GM18868 (cell line): ENCODE data around the gene IL23R.
A peak's percentile ranks its signal among the peaks of the same experiment; 100 is the strongest.
"Not testable (repeated sequence)": the region's sequence is repeated elsewhere in the genome, so short reads cannot be mapped to it uniquely, and the experiment has no call there.

Experiments
- ATAC-seq: cut with Tn5 transposase; IDR thresholded peaks from one replicate; pipeline ENCODE4 v1.9.1; 2021; ENCODE audit warnings: mild to moderate bottlenecking, moderate library complexity; ENCODE audit not compliant: unreplicated experiment

The IL23R gene, protein sequence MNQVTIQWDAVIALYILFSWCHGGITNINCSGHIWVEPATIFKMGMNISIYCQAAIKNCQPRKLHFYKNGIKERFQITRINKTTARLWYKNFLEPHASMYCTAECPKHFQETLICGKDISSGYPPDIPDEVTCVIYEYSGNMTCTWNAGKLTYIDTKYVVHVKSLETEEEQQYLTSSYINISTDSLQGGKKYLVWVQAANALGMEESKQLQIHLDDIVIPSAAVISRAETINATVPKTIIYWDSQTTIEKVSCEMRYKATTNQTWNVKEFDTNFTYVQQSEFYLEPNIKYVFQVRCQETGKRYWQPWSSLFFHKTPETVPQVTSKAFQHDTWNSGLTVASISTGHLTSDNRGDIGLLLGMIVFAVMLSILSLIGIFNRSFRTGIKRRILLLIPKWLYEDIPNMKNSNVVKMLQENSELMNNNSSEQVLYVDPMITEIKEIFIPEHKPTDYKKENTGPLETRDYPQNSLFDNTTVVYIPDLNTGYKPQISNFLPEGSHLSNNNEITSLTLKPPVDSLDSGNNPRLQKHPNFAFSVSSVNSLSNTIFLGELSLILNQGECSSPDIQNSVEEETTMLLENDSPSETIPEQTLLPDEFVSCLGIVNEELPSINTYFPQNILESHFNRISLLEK

DNA sequence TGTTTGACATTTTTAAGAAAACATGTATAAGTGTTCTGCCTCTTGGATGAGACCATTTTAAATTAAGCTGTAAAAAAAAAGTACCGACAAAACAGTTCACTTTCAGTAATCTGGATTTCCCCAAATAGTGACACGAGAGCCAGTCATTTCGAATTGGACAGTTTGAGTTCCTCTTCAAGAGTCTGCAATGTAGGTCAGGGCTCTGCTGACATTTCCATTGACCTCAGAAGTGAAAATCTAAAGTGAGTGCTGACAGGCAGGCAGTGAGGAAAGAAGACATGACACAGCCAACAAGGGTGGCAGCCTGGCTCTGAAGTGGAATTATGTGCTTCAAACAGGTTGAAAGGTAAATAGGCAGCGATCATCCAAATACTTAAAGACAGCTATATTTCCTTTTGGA, at the start of gene IL23R:
IL23R (plus strand) TSS at position 259 of the 400 bp plus-strand sequence. CDS start 1,667 bp downstream, outside the sequence.
- ATAC-seq: peak; percentile 89

DNA sequence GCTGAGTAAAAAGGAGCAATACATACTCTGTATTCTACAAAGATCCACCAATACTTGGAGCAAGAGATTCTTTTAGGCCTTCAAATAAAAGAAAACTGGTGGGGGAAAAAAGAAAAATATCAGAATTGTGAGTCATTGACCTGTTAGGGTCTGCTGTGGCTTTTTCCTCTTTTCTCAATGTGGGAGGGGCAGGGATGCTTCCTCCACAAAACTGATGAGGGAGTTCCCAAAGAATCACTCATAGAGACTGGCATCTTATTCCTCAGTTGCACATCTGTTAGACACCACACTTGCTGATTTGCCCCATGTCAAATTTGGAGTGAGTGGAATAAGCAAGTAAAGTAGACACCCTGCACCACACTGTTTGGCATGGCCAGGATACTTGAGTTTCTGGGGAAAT, 48.1 kb upstream of the IL23R start:
- no peak for ATAC-seq

DNA sequence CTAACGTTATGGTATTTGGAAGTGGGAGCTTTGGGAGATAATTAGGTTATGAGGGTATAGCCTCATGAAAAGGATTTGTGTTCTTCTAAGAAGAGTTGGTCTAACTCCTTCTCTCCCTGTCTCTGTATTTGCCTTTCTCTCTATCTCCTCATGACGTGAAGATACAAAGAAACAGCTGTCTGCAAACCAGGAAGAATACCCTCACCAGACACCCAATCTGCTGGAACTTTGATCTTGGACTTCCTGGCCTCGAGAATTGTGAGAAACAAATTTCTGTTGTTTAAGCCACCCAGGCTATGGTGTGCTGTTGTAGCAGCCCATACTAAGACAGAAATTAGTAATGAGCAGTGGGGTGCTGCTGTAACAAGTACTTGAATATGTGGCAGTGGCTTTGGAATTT, 47.6 kb upstream of the IL23R start:
- no peak for ATAC-seq

DNA sequence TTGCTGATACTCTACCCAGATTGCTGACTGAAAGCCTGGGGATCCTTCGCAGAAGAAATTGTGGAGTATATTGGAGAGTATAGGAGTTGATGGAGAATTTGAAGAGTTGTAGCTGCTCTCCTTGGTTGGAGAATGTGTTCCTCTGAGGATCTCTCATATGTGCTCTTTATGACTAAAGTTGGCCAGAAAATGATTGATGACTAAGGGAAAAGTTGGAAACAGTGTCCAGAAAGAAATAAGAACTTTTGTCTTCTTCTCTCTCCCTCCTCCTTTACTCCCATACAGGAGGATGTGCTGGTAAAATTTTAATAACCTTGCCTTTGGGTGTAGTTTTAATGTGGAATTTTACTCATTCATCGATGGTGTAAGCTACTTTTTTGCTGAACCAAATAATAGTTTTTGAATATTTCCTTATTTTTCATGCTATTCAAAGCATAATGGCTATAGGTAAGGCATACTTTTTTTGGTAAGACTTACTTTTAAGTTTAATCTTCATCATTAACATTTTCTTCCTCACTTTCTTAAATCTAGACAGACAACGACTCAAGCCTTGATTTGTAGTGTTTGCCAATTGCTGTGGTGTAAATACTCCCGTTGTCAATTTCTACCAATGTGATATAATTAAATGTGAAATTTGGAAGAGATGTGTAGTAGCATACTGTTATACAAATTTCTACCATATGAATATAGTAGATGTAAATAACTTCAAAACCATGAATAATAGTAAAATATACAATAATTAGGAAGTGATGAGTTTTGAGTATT, 45.2 kb upstream of the IL23R start:
- no peak for ATAC-seq

DNA sequence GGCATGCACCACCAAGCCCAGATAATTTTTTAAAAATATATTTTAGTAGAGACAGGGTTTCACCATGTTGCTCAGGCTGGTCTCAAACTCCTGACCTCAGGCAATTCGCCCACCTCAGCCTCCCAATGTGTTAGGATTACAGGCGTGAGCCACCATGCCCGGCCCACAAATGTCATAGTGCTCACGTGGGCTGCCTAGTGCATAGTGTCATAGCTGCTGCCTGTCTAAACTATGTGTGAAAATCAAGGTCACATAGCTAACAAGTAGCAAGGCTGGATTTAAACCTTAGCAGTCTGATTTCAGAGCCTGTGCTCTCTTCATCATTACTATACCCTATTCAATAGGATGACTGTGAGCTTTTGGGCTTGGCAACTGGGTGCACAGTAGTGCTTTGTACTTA, 41.8 kb upstream of the IL23R start:
- ATAC-seq: no peak

DNA sequence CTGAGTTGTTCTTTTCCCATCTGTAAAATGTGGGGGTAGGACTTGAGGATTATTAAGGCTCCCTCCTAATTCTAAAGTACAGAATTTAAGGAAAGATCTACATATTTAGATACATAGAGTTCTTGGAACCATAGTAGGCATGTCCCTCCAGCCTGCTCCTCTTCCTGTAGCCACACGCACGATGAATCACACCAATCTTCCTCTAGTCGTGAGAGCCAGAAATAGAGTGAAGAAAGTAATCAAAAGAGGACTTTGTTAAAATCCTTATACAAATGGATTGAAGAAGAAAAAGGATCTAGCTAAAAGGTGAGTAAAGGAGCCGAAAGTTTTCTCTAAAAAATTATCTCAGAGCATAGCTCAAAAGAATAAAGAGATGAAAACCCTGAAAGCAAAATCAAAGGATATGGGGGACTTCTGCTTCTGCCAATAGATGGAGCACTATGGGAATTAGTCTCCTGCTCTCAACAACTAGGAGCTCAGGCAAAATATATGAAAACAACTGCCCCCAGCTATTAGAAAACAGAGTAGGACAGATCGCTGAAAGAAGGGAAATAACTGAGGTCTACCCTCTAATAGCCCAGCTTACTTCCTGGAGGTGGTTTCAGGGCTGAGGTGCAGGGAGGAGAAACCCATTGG, 40.0 kb upstream of the IL23R start:
- no peak for ATAC-seq

DNA sequence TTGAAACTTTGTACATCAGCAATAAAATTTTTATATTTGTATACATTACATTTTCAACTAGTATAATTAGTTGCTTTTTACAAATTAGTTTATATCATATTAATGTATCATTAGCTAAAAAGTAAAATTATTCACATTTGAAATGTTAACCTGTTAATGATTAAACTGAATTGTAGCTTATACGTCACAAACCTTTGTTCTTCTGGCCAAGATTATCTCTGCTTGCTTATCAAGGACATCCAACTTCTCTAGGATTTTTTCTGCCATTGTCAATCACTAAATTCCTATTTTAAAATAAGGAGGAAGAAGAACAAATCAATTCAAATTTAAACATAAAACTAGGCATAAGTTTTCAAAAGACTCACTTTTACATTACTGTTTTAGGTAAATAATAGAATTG, 39.3 kb upstream of the IL23R start:
- ATAC-seq: no peak

DNA sequence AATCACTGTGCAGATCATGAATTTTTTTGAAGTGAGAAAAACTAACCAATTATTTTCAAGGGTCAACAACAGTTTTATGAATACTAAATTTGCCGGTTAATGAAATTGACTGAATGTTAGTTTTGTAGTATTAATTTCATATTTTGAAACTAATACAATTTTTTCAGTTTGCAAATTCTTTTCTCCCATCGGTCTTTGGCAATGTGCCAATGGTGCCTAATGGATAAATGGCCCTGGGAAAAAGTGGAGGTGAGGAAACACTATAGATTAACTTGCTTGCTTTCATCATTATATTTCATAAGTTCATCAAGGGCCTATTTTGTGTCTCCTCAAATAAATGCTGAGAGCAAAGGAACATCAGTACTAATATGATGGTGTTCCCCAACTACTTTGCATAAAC, 35.6 kb upstream of the IL23R start:
- ATAC-seq: no peak

DNA sequence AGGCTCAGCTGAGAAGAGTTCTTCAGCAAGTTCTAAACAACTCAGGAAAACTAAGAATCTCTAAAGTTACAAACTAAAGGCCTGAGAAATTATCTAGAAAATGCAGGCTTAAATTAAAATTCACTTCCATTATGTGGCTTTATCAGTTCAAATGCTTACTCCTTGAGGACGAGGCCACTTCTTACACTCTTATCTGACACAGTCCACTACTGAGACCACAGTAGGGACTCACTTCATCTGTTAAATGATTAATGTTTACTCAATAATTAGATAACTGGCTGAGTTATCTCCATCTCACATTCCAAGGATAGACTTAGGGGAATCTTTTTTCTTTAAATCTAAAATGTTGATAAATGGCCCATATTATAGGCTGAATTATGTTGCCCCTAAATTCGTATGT, 33.1 kb upstream of the IL23R start:
- ATAC-seq: no peak

DNA sequence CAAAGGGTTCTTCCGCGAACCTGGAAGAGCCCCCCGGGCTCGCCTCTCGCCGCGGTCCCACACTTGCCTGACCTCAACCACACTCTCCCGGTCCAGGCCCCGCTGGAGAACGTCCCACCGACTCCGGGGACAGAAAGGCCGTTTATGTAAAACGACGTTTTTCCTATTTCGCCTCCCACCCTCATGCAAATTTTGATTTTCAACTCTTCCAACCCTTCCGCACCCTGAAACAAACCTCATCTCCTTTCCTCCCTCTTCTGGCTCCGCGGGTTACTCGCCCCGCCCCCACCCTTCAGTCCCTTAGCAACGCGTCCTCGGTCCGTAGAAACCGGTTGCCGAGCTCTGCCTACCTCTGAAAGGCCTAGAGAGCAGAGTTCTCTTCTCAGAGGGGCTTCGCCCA, 31.6 kb upstream of the IL23R start, which contains the start of gene C1orf141:
C1orf141 (minus strand) TSS at position 276 of the 400 bp plus-strand sequence. CDS start 7,730 bp downstream, outside the sequence.
- no peak for ATAC-seq

DNA sequence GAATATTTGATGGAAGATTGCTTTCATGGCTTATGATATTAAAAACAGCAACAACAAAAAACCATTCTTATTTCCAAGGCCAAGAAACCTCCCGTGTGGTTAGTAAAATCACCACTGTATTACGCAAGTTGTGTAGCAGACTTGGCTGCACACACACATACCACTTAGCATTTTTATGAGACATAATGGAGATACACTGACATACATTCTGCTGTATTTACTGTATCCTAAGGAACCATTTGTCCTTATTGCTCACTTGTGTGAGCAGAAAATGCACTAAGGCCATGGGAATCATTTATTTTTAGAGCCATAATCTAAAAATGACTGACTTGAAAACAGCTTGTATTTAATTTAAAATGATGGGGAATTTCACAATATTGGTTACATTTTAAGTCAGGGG, 30.9 kb upstream of the IL23R start:
- no peak for ATAC-seq

DNA sequence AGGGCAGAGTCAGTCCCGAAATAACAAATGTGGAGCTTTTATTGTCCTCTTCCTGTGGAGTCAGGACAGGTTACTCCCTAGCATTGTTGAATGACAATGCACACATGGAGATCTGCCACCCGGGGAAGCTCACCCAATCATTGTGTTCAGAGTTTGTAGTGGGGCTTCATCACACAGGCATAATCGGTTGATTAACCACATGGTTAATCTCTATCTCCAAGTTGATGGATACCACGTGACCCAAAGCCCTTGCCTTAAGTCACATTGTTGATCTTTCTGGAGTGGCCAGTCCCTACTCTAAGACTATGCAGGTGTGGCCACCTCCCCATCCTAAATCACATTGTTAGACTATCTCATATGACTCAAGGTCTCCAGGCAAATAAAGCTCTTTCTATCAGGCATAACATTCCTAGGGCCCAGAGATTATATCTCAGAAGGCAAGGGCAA, 28.9 kb upstream of the IL23R start:
- no peak for ATAC-seq

DNA sequence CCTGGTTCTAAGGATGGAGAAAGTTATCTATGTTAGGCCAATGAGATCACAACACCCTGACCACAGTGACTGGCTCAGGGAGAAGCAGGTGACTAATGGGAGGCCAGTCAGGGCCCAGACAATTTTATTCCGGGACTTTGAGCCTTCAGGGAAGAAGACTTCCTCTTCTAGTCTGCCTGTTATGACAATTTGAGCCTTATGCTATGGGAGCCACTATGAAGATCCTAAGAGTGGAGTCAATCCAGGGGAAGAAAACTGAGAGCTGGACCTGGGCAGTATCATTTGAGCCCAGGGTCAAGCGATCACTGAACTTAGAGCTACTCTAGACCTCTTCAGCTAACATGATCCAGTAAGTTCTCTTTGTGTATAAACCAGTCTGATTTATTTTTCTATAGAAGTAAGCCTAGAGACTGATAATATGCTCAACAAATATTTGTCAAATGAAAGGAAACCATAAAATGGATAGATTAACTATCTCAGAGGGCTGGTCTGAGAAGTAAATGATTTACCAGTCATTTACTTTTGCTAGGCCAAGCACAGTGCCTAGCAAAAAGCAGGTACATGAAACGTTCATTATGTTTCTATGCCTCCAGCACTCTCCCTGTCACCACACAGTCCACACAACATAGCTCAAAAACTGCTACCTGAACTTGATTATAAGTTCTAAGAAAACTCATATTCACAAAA, 27.3 kb upstream of the IL23R start:
- ATAC-seq: no peak

DNA sequence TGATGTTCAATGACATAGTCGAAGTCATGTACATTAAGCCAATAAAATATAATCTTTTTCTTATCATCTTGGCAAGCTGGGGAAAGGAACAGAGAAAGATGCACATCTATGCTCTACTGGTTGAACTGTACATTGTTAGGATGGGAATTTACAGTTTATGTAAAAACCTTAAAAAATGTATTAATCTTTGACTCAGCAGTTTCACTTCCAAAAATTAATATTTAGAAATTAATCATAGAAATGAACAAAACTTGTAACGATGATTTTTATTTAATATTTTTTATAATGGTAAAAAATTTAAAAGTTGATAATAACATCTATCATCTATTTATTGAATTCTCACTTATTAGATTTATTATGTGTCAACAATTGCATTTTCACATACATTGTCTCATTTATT, 25.8 kb upstream of the IL23R start:
- ATAC-seq: no peak

DNA sequence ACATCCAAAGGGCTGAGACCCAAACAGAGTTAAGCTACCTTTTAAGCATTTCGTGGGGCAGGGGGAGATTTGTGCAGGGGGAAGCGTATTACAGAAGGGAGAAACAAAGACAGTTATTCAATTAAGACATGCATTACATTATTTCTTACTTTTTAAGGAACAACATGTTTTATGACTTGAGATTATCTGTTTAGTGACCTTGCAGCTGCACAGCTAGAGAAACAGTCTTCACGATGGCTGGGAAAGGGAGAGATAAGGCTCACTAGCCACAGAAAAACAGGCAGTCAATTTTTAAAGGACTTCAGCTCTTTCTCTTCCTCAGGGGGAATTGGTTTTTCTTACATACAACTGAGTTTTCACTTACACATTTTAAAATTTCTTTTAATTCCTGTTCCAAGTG, 24.4 kb upstream of the IL23R start:
- not testable (repeated sequence) for ATAC-seq

DNA sequence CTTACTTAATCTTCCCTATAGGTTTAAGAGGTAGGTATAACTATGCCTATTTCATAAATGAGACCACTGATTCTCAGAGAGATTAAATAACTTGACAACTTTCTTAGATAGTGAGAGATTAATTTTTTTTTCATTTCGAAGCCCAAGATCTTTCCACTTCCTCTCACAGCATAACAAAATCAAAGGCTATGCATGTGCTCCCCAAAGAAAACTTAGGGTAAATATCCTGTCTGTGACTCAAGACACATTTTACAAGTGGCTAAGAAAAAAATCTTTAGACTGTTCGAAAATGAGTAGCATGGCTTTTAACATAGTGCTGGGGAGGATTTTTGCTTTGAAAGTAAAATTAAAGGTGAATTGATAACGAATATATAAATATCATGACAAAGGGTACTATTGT, 23.3 kb upstream of the IL23R start:
- ATAC-seq: no peak

DNA sequence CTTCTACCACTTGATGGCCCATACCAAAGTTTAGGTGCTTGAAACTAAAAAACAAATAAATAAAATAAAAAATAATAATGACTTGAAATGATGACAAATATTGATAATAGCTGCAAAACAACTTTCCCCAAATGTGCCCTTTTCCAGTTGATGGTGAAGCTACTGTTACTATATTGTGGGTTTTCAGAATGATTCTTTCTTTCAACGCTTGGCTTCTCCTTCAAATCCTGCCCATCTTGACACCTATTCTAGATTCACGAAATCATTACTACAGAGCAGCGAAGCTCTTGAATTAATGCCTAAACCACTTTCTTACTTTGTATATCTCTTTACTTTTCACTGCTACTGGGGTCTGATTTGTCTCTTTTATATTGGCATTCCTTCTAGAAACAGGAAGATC, 22.3 kb upstream of the IL23R start:
- ATAC-seq: no peak

DNA sequence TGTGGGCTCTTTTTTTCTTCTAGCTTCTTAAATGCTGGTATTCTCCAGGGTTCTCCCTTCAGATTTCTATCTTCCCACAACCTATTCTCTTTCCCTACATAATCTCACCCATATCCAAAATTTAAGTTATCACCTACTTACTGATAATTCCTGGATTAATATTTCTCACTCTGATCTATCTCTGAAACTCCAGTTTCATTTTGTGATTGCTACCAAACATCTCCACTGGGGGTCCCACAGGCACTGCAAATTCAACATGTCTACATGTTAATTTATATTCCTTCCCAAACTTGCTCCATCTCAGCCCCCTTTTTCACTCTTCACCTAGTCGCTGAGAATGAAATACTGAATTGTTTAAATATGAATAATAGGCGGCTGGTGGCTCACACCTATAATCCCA, 21.6 kb upstream of the IL23R start:
- peak; percentile 35 for ATAC-seq

DNA sequence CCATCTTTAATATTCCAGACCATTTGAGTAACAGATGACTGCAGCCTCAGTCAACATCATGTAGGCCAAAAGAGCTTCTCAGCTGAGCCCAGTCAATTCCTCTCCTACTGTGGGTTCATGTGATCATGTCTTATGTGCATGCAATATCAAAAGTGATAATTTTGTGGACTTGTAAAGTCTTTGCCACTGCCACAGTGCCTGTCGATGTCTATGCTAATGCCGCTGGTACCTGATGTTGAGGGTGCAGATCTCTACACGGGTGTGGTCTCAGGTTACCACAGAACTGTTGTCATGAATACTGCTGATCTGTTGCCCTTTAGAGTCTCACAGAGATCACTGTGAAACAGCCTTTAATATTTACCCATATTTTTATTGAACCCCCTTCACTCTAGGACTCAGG, 20.2 kb upstream of the IL23R start:
- no peak for ATAC-seq

DNA sequence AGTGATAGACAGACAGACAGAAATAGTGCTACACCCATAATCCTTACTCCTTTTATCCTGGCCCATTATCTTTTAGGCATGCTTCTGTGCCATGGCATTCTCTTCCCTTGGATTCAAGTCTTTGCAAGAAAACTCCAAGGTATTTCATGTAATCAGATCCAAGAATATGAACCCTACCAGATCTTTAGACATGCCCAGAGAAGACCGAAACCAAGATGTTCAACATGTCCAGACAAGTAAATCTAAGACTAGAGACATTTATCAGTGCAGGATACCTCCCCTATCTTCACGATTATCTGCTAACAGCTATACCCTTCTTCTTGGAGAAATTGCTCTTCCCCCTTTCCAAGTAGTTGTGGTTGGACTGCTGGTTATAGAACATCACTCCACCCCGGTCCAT, 19.7 kb upstream of the IL23R start:
- ATAC-seq: no peak

DNA sequence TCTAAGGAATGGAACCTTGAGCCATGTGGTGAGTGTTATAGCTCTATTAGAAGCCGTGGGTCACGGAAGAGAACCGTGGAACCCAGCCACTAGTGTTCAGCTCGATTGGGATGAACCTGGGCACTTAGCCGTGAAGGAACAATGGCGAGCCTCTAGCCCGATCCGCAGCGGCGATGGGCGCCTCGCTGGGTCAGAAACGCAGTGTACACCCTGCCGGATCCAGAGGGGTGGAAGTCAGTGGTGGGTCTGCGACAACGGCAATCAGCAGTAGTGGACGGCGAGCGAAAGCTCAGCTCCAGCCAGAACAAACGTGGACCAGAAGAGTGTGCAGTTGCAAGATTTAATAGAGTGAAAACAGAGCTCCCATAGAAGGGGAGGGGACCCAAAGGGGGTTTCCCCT, 18.3 kb upstream of the IL23R start:
- not testable (repeated sequence) for ATAC-seq
